Measurements from ENCODE around the gene MUL1.

MUL1 gene

GRCh38 chr1:20470194-20470593 is 37.8 kb downstream of the MUL1 start:
- no peak for DNase-seq (ENCODE audit: low spot score)

- DNase-seq (ENCODE audit: low spot score), result no peak
Observed at GRCh38 chr1:20469406-20470076, 38.4 kb downstream of the MUL1 start.

GRCh38 chr1:20466273-20466672 is 41.7 kb downstream of the MUL1 start:
- DNase-seq (ENCODE audit: low spot score), result no peak

- DNase-seq (ENCODE audit: low spot score), result no peak
Observed at GRCh38 chr1:20465187-20465586, 42.8 kb downstream of the MUL1 start.

GRCh38 chr1:20463502-20463901 is 44.4 kb downstream of the MUL1 start:
- DNase-seq (ENCODE audit: low spot score), result no peak

- DNase-seq (ENCODE audit: low spot score), result no peak
Observed at GRCh38 chr1:20462397-20462796, 45.6 kb downstream of the MUL1 start.

- DNase-seq (ENCODE audit: low spot score), result no peak
Observed at GRCh38 chr1:20458717-20459116, 49.2 kb downstream of the MUL1 start.

- no peak for DNase-seq (ENCODE audit: low spot score)
Observed at GRCh38 chr1:20454004-20454403, 53.9 kb downstream of the MUL1 start.

- no peak for DNase-seq (ENCODE audit: low spot score)
Observed at GRCh38 chr1:20449735-20450311, 58.1 kb downstream of the MUL1 start.
